Common myeloid progenitor, CD34-positive (primary cell): ENCODE measurements around the gene ACTN3.

Experiments used
- CTCF ChIA-PET: fragments of 350-600 bp; sonication (Branson Sonifier 250); formaldehyde crosslinking; loops from one replicate; lab custom pipeline; 2021; ENCODE audit warnings: antibody characterized with exemption; lab: Charles Lee
- POLR2A ChIA-PET: fragments of 350-600 bp; sonication (Branson Sonifier 250); formaldehyde crosslinking; loops from one replicate; lab custom pipeline; 2021; ENCODE audit warnings: antibody characterized with exemption; lab: Charles Lee
- DNase-seq, 3 donors: peaks; one replicate each; pipeline versions ENCODE4 v3.0.0 to v3.0.0-alpha.2; 2013
- H3K27ac ChIP-seq, 2 experiments: 1 replicate in 1 of 2; 2 replicates in 1 of 2; pipeline ENCODE4 v1.7.0; 2013; ENCODE audit warnings: inconsistent platforms in 2 of 2, low read length in 2 of 2, mild to moderate bottlenecking in 2 of 2, low read depth in 1 of 2, moderate library complexity in 1 of 2; ENCODE audit not compliant: severe bottlenecking in 2 of 2, insufficient read depth in 1 of 2, poor library complexity in 1 of 2
- H3K27me3 ChIP-seq, 5 experiments: replicated peaks in 2 of 5; 1 replicate in 3 of 5; 2 replicates in 2 of 5; pipeline versions ENCODE4 v1.6.1 to v1.7.0; 2013; ENCODE audit warnings: low read length in 4 of 5, mild to moderate bottlenecking in 2 of 5, moderate library complexity in 2 of 5, inconsistent platforms in 1 of 5; ENCODE audit not compliant: insufficient read depth in 5 of 5, control insufficient read depth in 4 of 5
- H3K36me3 ChIP-seq, 4 experiments: 1 replicate in 2 of 4; 2 replicates in 2 of 4; pipeline versions ENCODE4 v1.6.1 to v1.7.0; 2013; ENCODE audit warnings: low read length in 3 of 4, control low read depth in 1 of 4, mild to moderate bottlenecking in 1 of 4; ENCODE audit not compliant: control insufficient read depth in 4 of 4, insufficient read depth in 4 of 4
- H3K4me1 ChIP-seq, 4 experiments: 1 replicate in 3 of 4; 2 replicates in 1 of 4; pipeline versions ENCODE4 v1.6.1 to v1.7.1; 2013; ENCODE audit warnings: low read length in 3 of 4, mild to moderate bottlenecking in 3 of 4, control low read depth in 1 of 4, inconsistent platforms in 1 of 4, moderate library complexity in 1 of 4; ENCODE audit not compliant: control insufficient read depth in 4 of 4, insufficient read depth in 4 of 4; ENCODE audit errors: control extremely low read depth in 1 of 4
- H3K4me3 ChIP-seq, 7 experiments: 1 replicate in 4 of 7; 2 replicates in 3 of 7; pipeline versions ENCODE4 v1.5.1 to v1.7.0; 2013; ENCODE audit warnings: mild to moderate bottlenecking in 7 of 7, low read length in 6 of 7, moderate library complexity in 6 of 7, inconsistent platforms in 2 of 7, low read depth in 2 of 7, control low read depth in 1 of 7; ENCODE audit not compliant: insufficient read depth in 4 of 7, control insufficient read depth in 1 of 7; ENCODE audit errors: extremely low read depth in 1 of 7
- H3K9me3 ChIP-seq, 5 experiments: 1 replicate in 4 of 5; 2 replicates in 1 of 5; pipeline versions ENCODE4 v1.6.1 to v1.7.1; 2013; ENCODE audit warnings: low read length in 4 of 5, mild to moderate bottlenecking in 2 of 5, inconsistent platforms in 1 of 5, low read depth in 1 of 5, moderate library complexity in 1 of 5; ENCODE audit not compliant: control insufficient read depth in 4 of 5, insufficient read depth in 2 of 5; ENCODE audit errors: control extremely low read depth in 1 of 5
- WGBS: methylation state at CpG from one replicate; pipeline ENCODE4 v1.1.5; 2013; ENCODE audit not compliant: insufficient coverage; 5-methylcytosine and 5-hydroxymethylcytosine counted together

ACTN3 gene

DNA sequence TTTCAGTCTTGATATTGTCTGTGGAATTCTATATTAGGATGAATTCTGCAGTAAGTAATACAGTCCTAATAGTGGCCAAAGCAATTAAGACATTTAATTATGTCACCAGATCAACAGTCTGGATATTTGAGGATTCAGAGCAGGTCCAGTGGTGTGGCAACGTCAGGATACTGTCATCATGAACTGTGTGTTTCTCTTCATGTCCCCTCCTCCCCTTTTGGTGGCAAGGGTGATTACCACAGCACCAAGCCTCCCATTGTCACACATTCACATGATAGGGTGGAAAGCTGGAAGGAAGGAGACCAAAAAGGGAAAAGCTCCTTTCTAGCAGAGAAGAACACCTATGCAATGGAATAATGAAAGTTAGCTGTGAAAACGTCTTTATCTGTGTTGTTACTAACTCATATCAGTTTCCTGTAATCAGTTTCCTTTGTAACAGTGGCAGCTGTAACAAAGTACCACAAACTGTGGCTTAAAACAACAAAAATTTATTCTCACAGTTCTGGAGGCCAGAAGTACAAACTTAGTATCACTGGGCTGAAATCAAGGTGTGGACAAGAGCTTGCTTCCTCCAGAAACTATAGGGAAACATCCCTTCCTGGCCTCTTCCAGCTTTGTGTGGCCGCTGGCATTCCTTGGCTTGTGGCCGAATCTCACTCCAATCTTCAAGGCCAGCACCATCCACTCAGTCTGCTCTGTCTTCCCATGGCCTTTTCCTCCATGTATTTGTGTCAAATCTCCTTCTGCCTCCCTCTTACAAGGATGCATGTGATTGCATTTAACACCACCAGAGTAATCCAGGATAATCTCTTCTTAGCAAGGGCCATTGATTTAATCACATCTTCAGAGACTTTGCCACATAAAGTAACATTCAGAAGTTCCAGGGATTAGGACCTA is 63.3 kb downstream of the ACTN3 start:
- H3K27ac ChIP-seq, result peak overlapping the region in 1 of 2 experiments; percentile 49
- no peaks in the 10 kb centered on the region for H3K9me3 ChIP-seq
- H3K36me3 ChIP-seq, result peaks cover 3 to 22% (median 16%) of the 10 kb centered on the region in 4 experiments
- H3K27me3 ChIP-seq, result no peaks in the 10 kb centered on the region
- CTCF ChIA-PET, result interaction anchor here (1.2 to 3.0 kb wide), 3 partner anchors 10 to 17 kb away, joined by 3 to 11 read pairs (median 3); partner anchors contain the start of genes CCDC87 and CCS
- POLR2A ChIA-PET, result no interaction called here
- peak overlapping the region in 1 of 7 experiments; percentile 2 for H3K4me3 ChIP-seq
- WGBS, result 100% methylated on average over 2 of the region's 4 CpGs
- peaks cover 5 to 11% (median 7%) of the 10 kb centered on the region in 4 experiments for H3K4me1 ChIP-seq
- peak in 2 of 3 donors; percentile 43 to 59 for DNase-seq

DNA sequence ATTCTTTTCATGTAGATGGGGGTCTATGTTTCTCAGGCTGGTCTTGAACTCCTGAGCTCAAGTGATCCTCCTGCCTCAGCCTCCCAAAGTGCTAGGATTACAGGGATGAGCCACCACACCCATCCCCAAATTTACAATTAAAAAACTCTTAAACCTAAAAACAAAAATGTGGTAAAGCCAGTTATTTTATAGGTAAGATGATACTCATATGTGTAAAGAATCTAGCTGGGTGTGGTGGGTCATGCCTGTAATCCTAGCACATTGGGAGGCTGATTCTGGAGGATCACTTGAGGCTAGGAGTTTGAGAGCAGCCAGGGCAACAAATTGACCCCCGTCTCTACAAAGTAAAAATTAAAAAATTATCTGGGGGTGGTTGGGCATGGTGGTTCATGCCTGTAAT is 65.8 kb downstream of the ACTN3 start:
- CTCF ChIA-PET, result interaction anchor here (0.8 to 1.9 kb wide), 4 partner anchors 13 to 33 kb away, joined by 3 to 4 read pairs (median 4); no protein-coding TSS in a partner anchor
- 100% methylated on average over 1 of the region's 1 CpG for WGBS

More for the DNA sequence above, 65.8 kb downstream of the ACTN3 start:
- POLR2A ChIA-PET, result no interaction called here
- peaks cover 5 to 18% (median 11%) of the 10 kb centered on the region in 4 experiments for H3K4me1 ChIP-seq
- H3K9me3 ChIP-seq, result no peaks in the 10 kb centered on the region
- no peak overlapping the region for H3K4me3 ChIP-seq
- no peak overlapping the region for H3K27ac ChIP-seq
- H3K36me3 ChIP-seq, result peaks cover 0 to 2% (median 0%) of the 10 kb centered on the region in 4 experiments
- H3K27me3 ChIP-seq, result no peaks in the 10 kb centered on the region
- no peak for DNase-seq
